Measurements from ENCODE around the gene TGFB3. TPM values are rescaled to one million over a fixed set of nuclear protein-coding genes. Genes with fewer than 3 reads are reported as not detected.
A peak's percentile ranks its signal among the peaks of the same experiment; 100 is the strongest.

Gene TGFB3
- total and polyA plus RNA-seq, 2 donors from 2014 or later, result 5.2 to 39.5 TPM

GRCh38 chr14:75911883-75912282 lies 69.9 kb downstream of the TGFB3 start:
- Histone ChIP-seq H3K4me1 (ENCODE audit: control insufficient read depth in 2 of 3, insufficient read depth in 2 of 3, low read depth in 1 of 3, low read length in 3 of 3) (no peaks in the 10 kb centered on the region), H3K36me3 (ENCODE audit: control insufficient read depth in 2 of 3, insufficient read depth in 3 of 3, low read length in 3 of 3) (peaks cover 0 to 5% (median 3%) of the 10 kb centered on the region in 3 donors), H3K4me3 (ENCODE audit: low read length in 3 of 3) (no peak overlapping the region), H3K27ac (ENCODE audit: low read depth in 2 of 2, low read length in 2 of 2) (no peak overlapping the region), H3K9me3 (ENCODE audit: control insufficient read depth in 2 of 3, insufficient read depth in 1 of 3, low read length in 3 of 3) (no peaks in the 10 kb centered on the region), H3K9ac (ENCODE audit: low read length in 3 of 3) (no peak overlapping the region), H3K27me3 (ENCODE audit: control insufficient read depth, insufficient read depth, low read length) (no peaks in the 10 kb centered on the region)
- intact Hi-C loops (cut with DNase I), result no loop called here
- no peak for TF ChIP-seq CTCF (IDR thresholded peaks at IDR 0.05; ENCODE audit: borderline replicate concordance, extremely low read depth, insufficient read depth)
- FAIRE-seq (no peak), DNase-seq (peak in 3 of 5 donors; percentile 18 to 48 (median 43))

DNA sequence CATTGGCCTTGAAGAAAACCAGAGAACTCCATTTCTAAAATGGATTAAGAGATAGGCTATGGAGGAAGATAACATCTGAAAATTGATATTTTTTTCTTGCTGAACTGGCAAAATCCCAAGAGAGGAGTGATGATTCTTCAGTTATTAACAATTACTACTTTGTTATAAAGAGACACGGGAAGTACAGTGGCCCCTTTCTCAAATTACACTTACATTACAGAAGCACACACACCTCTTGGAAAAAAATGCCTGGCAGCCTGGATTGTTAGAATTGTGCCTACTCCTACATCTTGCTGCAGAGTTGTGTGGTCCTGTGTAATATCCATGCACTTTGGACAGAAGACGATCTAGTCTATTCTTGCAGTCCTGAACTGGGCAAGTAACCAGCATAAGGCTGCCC lies 71.7 kb downstream of the TGFB3 start:
- Histone ChIP-seq H3K27ac (ENCODE audit: low read depth in 2 of 2, low read length in 2 of 2) (no peak overlapping the region), H3K4me3 (ENCODE audit: low read length in 3 of 3) (no peak overlapping the region), H3K27me3 (ENCODE audit: control insufficient read depth, insufficient read depth, low read length) (no peaks in the 10 kb centered on the region), H3K4me1 (ENCODE audit: control insufficient read depth in 2 of 3, insufficient read depth in 2 of 3, low read depth in 1 of 3, low read length in 3 of 3) (no peaks in the 10 kb centered on the region), H3K9ac (ENCODE audit: low read length in 3 of 3) (no peak overlapping the region), H3K36me3 (ENCODE audit: control insufficient read depth in 2 of 3, insufficient read depth in 3 of 3, low read length in 3 of 3) (peaks cover 0 to 5% (median 3%) of the 10 kb centered on the region in 3 donors), H3K9me3 (ENCODE audit: control insufficient read depth in 2 of 3, insufficient read depth in 1 of 3, low read length in 3 of 3) (no peaks in the 10 kb centered on the region)
- no peak for DNase-seq
- no peak for TF ChIP-seq CTCF (IDR thresholded peaks at IDR 0.05; ENCODE audit: borderline replicate concordance, extremely low read depth, insufficient read depth)
- FAIRE-seq, result no peak
- intact Hi-C loops (cut with DNase I), result no loop called here

GRCh38 chr14:75909630-75910029 lies 72.2 kb downstream of the TGFB3 start:
- intact Hi-C loops (cut with DNase I), result no loop called here
- H3K4me1 ChIP-seq (ENCODE audit: control insufficient read depth in 2 of 3, insufficient read depth in 2 of 3, low read depth in 1 of 3, low read length in 3 of 3), result no peaks in the 10 kb centered on the region
- TF ChIP-seq CTCF (IDR thresholded peaks at IDR 0.05; ENCODE audit: borderline replicate concordance, extremely low read depth, insufficient read depth), result no peak
- no peaks in the 10 kb centered on the region for H3K9me3 ChIP-seq (ENCODE audit: control insufficient read depth in 2 of 3, insufficient read depth in 1 of 3, low read length in 3 of 3)
- H3K36me3 ChIP-seq (ENCODE audit: control insufficient read depth in 2 of 3, insufficient read depth in 3 of 3, low read length in 3 of 3), result peaks cover 0 to 5% (median 3%) of the 10 kb centered on the region in 3 donors
- DNase-seq (no peak), FAIRE-seq (no peak)
- H3K4me3 ChIP-seq (ENCODE audit: low read length in 3 of 3), result no peak overlapping the region
- no peaks in the 10 kb centered on the region for H3K27me3 ChIP-seq (ENCODE audit: control insufficient read depth, insufficient read depth, low read length)
- no peak overlapping the region for H3K9ac ChIP-seq (ENCODE audit: low read length in 3 of 3)
- no peak overlapping the region for H3K27ac ChIP-seq (ENCODE audit: low read depth in 2 of 2, low read length in 2 of 2)

Other genes starting within 250 kb of the TGFB3 start
- 41.6 TPM for gene IFT43, start 3.8 kb upstream of the TGFB3 start, total RNA-seq
- 86.3 TPM for gene IFT43, start 3.8 kb upstream of the TGFB3 start, polyA plus RNA-seq (ENCODE audit: insufficient read depth, low read depth, low replicate concordance)
- gene GPATCH2L, start 169.9 kb upstream of the TGFB3 start, total RNA-seq, result 50.2 TPM
- 4.1 TPM for gene GPATCH2L, start 169.9 kb upstream of the TGFB3 start, polyA plus RNA-seq (ENCODE audit: insufficient read depth, low read depth, low replicate concordance)

Data from kidney (tissue), 14 donors.